Upper lobe of left lung (tissue), 6 donors: ENCODE results near the gene NSUN7. TPM values are rescaled to one million over a fixed set of nuclear protein-coding genes. Genes with fewer than 3 reads are reported as not detected.

Source experiments
- ATAC-seq, 2 donors: fragments of 200-7000 bp; cut with Tn5 transposase; one replicate each; pipeline ENCODE4 v1.9.1; 2022; ENCODE audit warnings: mild to moderate bottlenecking in 2 of 2, moderate library complexity in 2 of 2; ENCODE audit not compliant: low FRiP score in 2 of 2
- DNase-seq, 2 donors: peaks; one replicate each; pipeline ENCODE4 v3.0.0-alpha.2; 2019 to 2020
- H3K27ac ChIP-seq, 4 donors: fragments of 200-600 bp; sonication (generic); one replicate each; pipeline ENCODE4 v1.5.1; 2016 to 2019
- H3K27me3 ChIP-seq, 4 donors: fragments of 200-600 bp; sonication (generic); one replicate each; pipeline ENCODE4 v1.5.1; 2017 to 2019
- H3K36me3 ChIP-seq, 4 donors: fragments of 200-600 bp; sonication (generic); one replicate each; pipeline ENCODE4 v1.5.1; 2016 to 2019
- H3K4me1 ChIP-seq, 4 donors: fragments of 200-600 bp; sonication (generic); one replicate each; pipeline ENCODE4 v1.5.1; 2018 to 2019
- H3K4me3 ChIP-seq, 4 donors: fragments of 200-600 bp; sonication (generic); one replicate each; pipeline ENCODE4 v1.5.1; 2017 to 2019; ENCODE audit warnings: mild to moderate bottlenecking in 2 of 4, moderate library complexity in 1 of 4
- H3K9me3 ChIP-seq, 4 donors: fragments of 200-600 bp; sonication (generic); one replicate each; pipeline ENCODE4 v1.5.1; 2018 to 2019
- EP300 ChIP-seq, 4 donors: sonication (generic); formaldehyde crosslinking; IDR thresholded peaks; one replicate each; pipeline ENCODE4 v1.5.1; 2017; ENCODE audit warnings: antibody characterized with exemption in 4 of 4, control low read depth in 2 of 4
- POLR2A ChIP-seq, 4 donors: fragments of 450-650 bp; IDR thresholded peaks; one replicate each; pipeline ENCODE4 v1.5.1; 2016 to 2017; ENCODE audit warnings: antibody characterized with exemption in 4 of 4, mild to moderate bottlenecking in 2 of 4
- POLR2AphosphoS5 ChIP-seq, 2 donors: sonication (generic); formaldehyde crosslinking; IDR thresholded peaks; one replicate each; pipeline ENCODE4 v1.5.1; 2017; ENCODE audit warnings: antibody characterized with exemption in 2 of 2
- WGBS, 2 donors: methylation state at CpG; one replicate each; pipeline ENCODE4 v1.1.5; 2017 to 2018; 5-methylcytosine and 5-hydroxymethylcytosine counted together
- total RNA-seq, 6 donors: library from RNA; depleted of rRNA in 4 of 6; stranded (reverse); fragments of >200 nt in 4 of 6; gene quantifications; one replicate each; pipeline versions ENCODE4 v1.1.0 to v1.2.1, GENCODE V29; 2016 to 2021
- TF ChIP-seq, protein P1 (sequence below), 6 experiments: fragments of 450-650 bp in 4 of 6; fragments of 200-600 bp in 2 of 6; sonication (generic) in 2 of 6; IDR thresholded peaks; one replicate each; pipeline ENCODE4 v1.5.1; 2016 to 2019; ENCODE audit warnings: antibody characterized with exemption in 6 of 6
- donor health status: DM: no; HTN: no; CAD: no; lungs with moderate emphysema.
- donor health status: DM: no; HTN: yes; CAD: no; lungs with severe emphysema.

The NSUN7 gene
- total RNA-seq, 6 donors from 2014 or later = 5.9 to 47.1 (median 12.3) TPM

- no peak for DNase-seq
- WGBS, 2 donors = 96 to 99% methylated on average over 11 of the region's 11 CpGs
- H3K36me3 ChIP-seq = peaks cover 3 to 70% (median 35%) of the 10 kb centered on the region in 4 donors
Observed at GRCh38 chr4:40820101-40820500, 70.3 kb downstream of the NSUN7 start.

DNA sequence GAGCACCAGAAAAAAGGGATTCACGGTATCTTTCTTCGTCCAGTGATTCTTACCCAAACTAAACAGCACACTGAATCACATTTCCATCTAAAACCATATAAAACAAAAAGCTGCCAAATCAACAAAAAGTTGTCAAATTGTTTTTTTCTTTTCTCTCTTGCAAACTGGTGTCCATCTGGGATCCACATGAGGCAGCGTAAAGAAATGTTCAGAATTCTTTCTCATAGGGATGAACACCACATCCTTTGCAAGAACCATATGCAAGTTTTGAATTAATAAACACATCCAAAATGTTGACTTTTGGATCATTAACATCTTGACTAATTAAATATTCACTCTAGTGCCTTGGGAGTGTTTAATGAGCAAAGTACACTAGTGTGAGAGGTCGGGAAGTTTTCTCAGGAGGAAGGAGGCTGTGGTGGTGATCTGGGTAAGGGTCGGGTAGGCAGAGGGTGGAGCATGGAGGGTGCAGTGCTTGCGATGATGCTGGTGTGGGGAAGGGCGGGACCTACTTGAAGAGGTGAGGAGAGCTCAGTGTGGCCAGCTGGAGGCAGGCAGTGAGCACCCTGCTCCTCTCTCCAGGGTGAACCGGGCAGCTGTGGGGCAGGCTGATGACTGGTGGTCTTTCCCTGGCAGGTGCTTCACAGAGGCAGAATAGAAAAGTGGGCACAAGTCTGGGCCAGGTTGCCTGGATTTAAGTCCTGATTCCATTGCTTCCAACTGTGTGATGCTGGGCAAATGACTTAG is 72.8 kb downstream of the NSUN7 start:
- H3K36me3 ChIP-seq = peaks cover 3 to 76% (median 45%) of the 10 kb centered on the region in 4 donors
- H3K9me3 ChIP-seq = no peaks in the 10 kb centered on the region
- DNase-seq (no peak), ATAC-seq (no peak)
- H3K27ac ChIP-seq = no peak overlapping the region
- 88 to 93% methylated on average over 8 of the region's 8 CpGs for WGBS, 2 donors
- H3K4me1 ChIP-seq = no peaks in the 10 kb centered on the region
- H3K4me3 ChIP-seq = no peak overlapping the region
- TF ChIP-seq, protein P1, sequence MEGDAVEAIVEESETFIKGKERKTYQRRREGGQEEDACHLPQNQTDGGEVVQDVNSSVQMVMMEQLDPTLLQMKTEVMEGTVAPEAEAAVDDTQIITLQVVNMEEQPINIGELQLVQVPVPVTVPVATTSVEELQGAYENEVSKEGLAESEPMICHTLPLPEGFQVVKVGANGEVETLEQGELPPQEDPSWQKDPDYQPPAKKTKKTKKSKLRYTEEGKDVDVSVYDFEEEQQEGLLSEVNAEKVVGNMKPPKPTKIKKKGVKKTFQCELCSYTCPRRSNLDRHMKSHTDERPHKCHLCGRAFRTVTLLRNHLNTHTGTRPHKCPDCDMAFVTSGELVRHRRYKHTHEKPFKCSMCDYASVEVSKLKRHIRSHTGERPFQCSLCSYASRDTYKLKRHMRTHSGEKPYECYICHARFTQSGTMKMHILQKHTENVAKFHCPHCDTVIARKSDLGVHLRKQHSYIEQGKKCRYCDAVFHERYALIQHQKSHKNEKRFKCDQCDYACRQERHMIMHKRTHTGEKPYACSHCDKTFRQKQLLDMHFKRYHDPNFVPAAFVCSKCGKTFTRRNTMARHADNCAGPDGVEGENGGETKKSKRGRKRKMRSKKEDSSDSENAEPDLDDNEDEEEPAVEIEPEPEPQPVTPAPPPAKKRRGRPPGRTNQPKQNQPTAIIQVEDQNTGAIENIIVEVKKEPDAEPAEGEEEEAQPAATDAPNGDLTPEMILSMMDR (IDR thresholded peaks at IDR 0.05) = no peak
- TF ChIP-seq POLR2A (IDR thresholded peaks at IDR 0.05) (no peak), EP300 (IDR thresholded peaks at IDR 0.05) (no peak)
- no peaks in the 10 kb centered on the region for H3K27me3 ChIP-seq

More at GRCh38 chr4:40820101-40820500, 70.3 kb downstream of the NSUN7 start:
- no peaks in the 10 kb centered on the region for H3K27me3 ChIP-seq
- no peaks in the 10 kb centered on the region for H3K9me3 ChIP-seq
- TF ChIP-seq EP300 (IDR thresholded peaks at IDR 0.05) = no peak
- no peak for TF ChIP-seq POLR2A (IDR thresholded peaks at IDR 0.05)
- no peak for TF ChIP-seq POLR2AphosphoS5 (IDR thresholded peaks at IDR 0.05)
- TF ChIP-seq, protein P1 (IDR thresholded peaks at IDR 0.05) = no peak
- no peaks in the 10 kb centered on the region for H3K4me1 ChIP-seq
- ATAC-seq = no peak
- H3K27ac ChIP-seq = no peak overlapping the region
- H3K4me3 ChIP-seq = no peak overlapping the region

GRCh38 chr4:40825014-40825838 is 75.5 kb downstream of the NSUN7 start:
- Histone ChIP-seq H3K36me3 (peaks cover 3 to 95% (median 49%) of the 10 kb centered on the region in 4 donors), H3K9me3 (no peaks in the 10 kb centered on the region), H3K4me1 (no peaks in the 10 kb centered on the region), H3K27ac (no peak overlapping the region), H3K27me3 (no peaks in the 10 kb centered on the region), H3K4me3 (no peak overlapping the region)
- ATAC-seq (no peak), DNase-seq (no peak)
- TF ChIP-seq EP300 (IDR thresholded peaks at IDR 0.05) = no peak
- TF ChIP-seq POLR2AphosphoS5 (IDR thresholded peaks at IDR 0.05) = no peak
- no peak for TF ChIP-seq POLR2A (IDR thresholded peaks at IDR 0.05)
- TF ChIP-seq, protein P1 (IDR thresholded peaks at IDR 0.05) = no peak
- 88 to 92% methylated on average over 16 to 19 of the region's 19 CpGs for WGBS, 2 donors

- no peak for ATAC-seq
- 91 to 92% methylated on average over 5 of the region's 5 CpGs for WGBS, 2 donors
- TF ChIP-seq POLR2AphosphoS5 (IDR thresholded peaks at IDR 0.05) (no peak), POLR2A (IDR thresholded peaks at IDR 0.05) (no peak), EP300 (IDR thresholded peaks at IDR 0.05) (no peak)
- Histone ChIP-seq H3K27me3 (no peaks in the 10 kb centered on the region), H3K9me3 (no peaks in the 10 kb centered on the region), H3K4me1 (no peaks in the 10 kb centered on the region), H3K4me3 (no peak overlapping the region), H3K36me3 (peaks cover under 1 to 82% (median 38%) of the 10 kb centered on the region in 4 donors), H3K27ac (no peak overlapping the region)
- DNase-seq = no peak
Observed at GRCh38 chr4:40826821-40827220, 77.1 kb downstream of the NSUN7 start.

- 74 to 85% methylated on average over 6 of the region's 6 CpGs for WGBS, 2 donors
- H3K9me3 ChIP-seq = no peaks in the 10 kb centered on the region
- ATAC-seq = no peak
- no peak overlapping the region for H3K27ac ChIP-seq
- H3K4me1 ChIP-seq = no peaks in the 10 kb centered on the region
- no peak overlapping the region for H3K4me3 ChIP-seq
- H3K36me3 ChIP-seq = peaks cover 0 to 76% (median 32%) of the 10 kb centered on the region in 4 donors
- TF ChIP-seq POLR2A (IDR thresholded peaks at IDR 0.05) = no peak
- TF ChIP-seq POLR2AphosphoS5 (IDR thresholded peaks at IDR 0.05) = no peak
- TF ChIP-seq EP300 (IDR thresholded peaks at IDR 0.05) = no peak
- TF ChIP-seq, protein P1 (IDR thresholded peaks at IDR 0.05) = no peak
- DNase-seq = no peak
- H3K27me3 ChIP-seq = no peaks in the 10 kb centered on the region
Observed at GRCh38 chr4:40827758-40828157, 78.0 kb downstream of the NSUN7 start.
